Fibroblast of lung (primary cell): ENCODE measurements around the gene TLE6. TPM values are rescaled to one million over a fixed set of nuclear protein-coding genes. Genes with fewer than 3 reads are reported as not detected.

Source experiments
- DNase-seq, 2 donors: peaks; one replicate each; pipeline versions ENCODE4 v3.0.0 to v3.0.0-alpha.2; 2010; ENCODE audit warnings: low read depth in 2 of 2
- H2AFZ ChIP-seq: 2 replicates; pipeline ENCODE4 v1.5.1; 2012; ENCODE audit warnings: low read length, control low read depth, inconsistent platforms
- H3K27ac ChIP-seq: 2 replicates; pipeline ENCODE4 v1.5.1; 2011; ENCODE audit warnings: low read length, control low read depth; ENCODE audit not compliant: insufficient read depth
- H3K27me3 ChIP-seq: 2 replicates; pipeline ENCODE4 v1.5.1; 2011; ENCODE audit warnings: mild to moderate bottlenecking, low read length; ENCODE audit not compliant: control insufficient read depth, insufficient read depth
- H3K36me3 ChIP-seq: 2 replicates; pipeline ENCODE4 v1.5.1; 2011; ENCODE audit warnings: low read length; ENCODE audit not compliant: control insufficient read depth, insufficient read depth
- H3K4me1 ChIP-seq: 2 replicates; pipeline ENCODE4 v1.5.1; 2011; ENCODE audit warnings: low read length; ENCODE audit not compliant: control insufficient read depth, insufficient read depth; ENCODE audit errors: extremely low read depth
- H3K4me2 ChIP-seq: 2 replicates; pipeline ENCODE4 v1.5.1; 2011; ENCODE audit warnings: low read length, control low read depth; ENCODE audit not compliant: insufficient read depth; ENCODE audit errors: extremely low read depth
- H3K4me3 ChIP-seq, 4 experiments: fragments of 200-600 bp in 1 of 4; sonication (generic) in 1 of 4; replicated peaks in 1 of 4; 2 replicates each; pipeline ENCODE4 v1.5.1; 2011 to 2016; ENCODE audit warnings: low read length in 4 of 4, low read depth in 3 of 4, mild to moderate bottlenecking in 3 of 4, control low read depth in 2 of 4, inconsistent platforms in 1 of 4, mixed read lengths in 1 of 4; ENCODE audit not compliant: insufficient read depth in 1 of 4; ENCODE audit errors: control extremely low read depth in 1 of 4
- H3K79me2 ChIP-seq: 2 replicates; pipeline ENCODE4 v1.5.1; 2012; ENCODE audit warnings: mild to moderate bottlenecking, low read length, inconsistent platforms; ENCODE audit not compliant: control insufficient read depth, insufficient read depth
- H3K9ac ChIP-seq: 2 replicates; pipeline ENCODE4 v1.5.1; 2011; ENCODE audit warnings: mild to moderate bottlenecking, low read length, control low read depth; ENCODE audit not compliant: insufficient read depth
- H3K9me3 ChIP-seq: 2 replicates; pipeline ENCODE4 v1.5.1; 2012; ENCODE audit warnings: low read depth, low read length; ENCODE audit not compliant: control insufficient read depth, insufficient read depth
- H4K20me1 ChIP-seq: 2 replicates; pipeline ENCODE4 v1.5.1; 2011; ENCODE audit warnings: low read length; ENCODE audit not compliant: control insufficient read depth, insufficient read depth; ENCODE audit errors: extremely low read depth
- CTCF ChIP-seq, 2 donors: IDR thresholded peaks in 1 of 2; conservative IDR thresholded peaks in 1 of 2; 1 replicate in 1 of 2; 2 replicates in 1 of 2; pipeline ENCODE4 v1.5.1; 2011 to 2012; ENCODE audit warnings: low read length in 2 of 2, control low read depth in 1 of 2, inconsistent platforms in 1 of 2, low read depth in 1 of 2, mild to moderate bottlenecking in 1 of 2
- EZH2 ChIP-seq: IDR thresholded peaks from 2 replicates; pipeline ENCODE4 v1.5.1; 2012; ENCODE audit warnings: low read length, control low read depth, mild to moderate bottlenecking; ENCODE audit errors: missing control alignments
- polyA plus RNA-seq, 2 donors: library from polyadenylated mRNA; depleted of rRNA in 1 of 2; stranded (reverse) in 1 of 2; unstranded in 1 of 2; fragments of >200 nt; gene quantifications; 2 replicates each; pipeline ENCODE4 v1.2.1, GENCODE V29; 2011 to 2012; ENCODE audit warnings: missing spikeins in 1 of 2
- total RNA-seq: library from RNA; depleted of rRNA; stranded (reverse); fragments of >200 nt; gene quantifications from 2 replicates; pipeline ENCODE4 v1.2.1, GENCODE V29; 2014

Gene TLE6
- total and polyA plus RNA-seq, 2 donors (not counting 1 experiment from before 2014, with no cell fraction given): 0.56 to 1.7 TPM

- Histone ChIP-seq H2AFZ (no peak overlapping the region), H3K9ac (no peak overlapping the region), H3K4me2 (no peak overlapping the region), H4K20me1 (no peaks in the 10 kb centered on the region), H3K27ac (no peak overlapping the region), H3K27me3 (no peaks in the 10 kb centered on the region), H3K4me1 (no peaks in the 10 kb centered on the region), H3K79me2 (no peaks in the 10 kb centered on the region), H3K4me3 (no peak overlapping the region), H3K9me3 (no peaks in the 10 kb centered on the region), H3K36me3 (no peaks in the 10 kb centered on the region)
- no peak for DNase-seq
- TF ChIP-seq CTCF (conservative IDR thresholded peaks at IDR 0.05 in 1 of 2, IDR thresholded peaks at IDR 0.05 in 1 of 2; ENCODE audit: low read depth in 1 of 2, low read length in 2 of 2): no peak
- TF ChIP-seq EZH2: no peak
Measured at GRCh38 chr19:3003046-3003445, 25.7 kb downstream of the TLE6 start.

- Histone ChIP-seq H3K9ac (no peak overlapping the region), H4K20me1 (no peaks in the 10 kb centered on the region), H3K4me2 (no peak overlapping the region), H3K9me3 (no peaks in the 10 kb centered on the region), H3K79me2 (no peaks in the 10 kb centered on the region), H3K4me3 (no peak overlapping the region), H3K27ac (no peak overlapping the region), H2AFZ (no peak overlapping the region), H3K36me3 (no peaks in the 10 kb centered on the region), H3K4me1 (no peaks in the 10 kb centered on the region), H3K27me3 (no peaks in the 10 kb centered on the region)
- TF ChIP-seq EZH2 (no peak), CTCF (conservative IDR thresholded peaks at IDR 0.05 in 1 of 2, IDR thresholded peaks at IDR 0.05 in 1 of 2; ENCODE audit: low read depth in 1 of 2, low read length in 2 of 2) (no peak)
- DNase-seq: no peak
Measured at GRCh38 chr19:3004522-3004921, 27.2 kb downstream of the TLE6 start.

- no peaks in the 10 kb centered on the region for H3K36me3 ChIP-seq
- no peaks in the 10 kb centered on the region for H4K20me1 ChIP-seq
- H3K4me2 ChIP-seq: no peak overlapping the region
- H3K27me3 ChIP-seq: no peaks in the 10 kb centered on the region
- no peaks in the 10 kb centered on the region for H3K9me3 ChIP-seq
- no peaks in the 10 kb centered on the region for H3K79me2 ChIP-seq
- H3K9ac ChIP-seq: no peak overlapping the region
- H2AFZ ChIP-seq: no peak overlapping the region
- no peak overlapping the region for H3K27ac ChIP-seq
- no peak for DNase-seq
- TF ChIP-seq EZH2 (no peak), CTCF (conservative IDR thresholded peaks at IDR 0.05 in 1 of 2, IDR thresholded peaks at IDR 0.05 in 1 of 2; ENCODE audit: low read depth in 1 of 2, low read length in 2 of 2) (no peak)
- H3K4me1 ChIP-seq: no peaks in the 10 kb centered on the region
- H3K4me3 ChIP-seq: no peak overlapping the region
Measured at GRCh38 chr19:3005345-3005744, 28.0 kb downstream of the TLE6 start.
